GM18861 (cell line): ENCODE results near the gene XYLT1.

ENCODE experiments used
- ATAC-seq: cut with Tn5 transposase; IDR thresholded peaks from one replicate; pipeline ENCODE4 v1.9.1; 2021; ENCODE audit not compliant: unreplicated experiment

XYLT1 gene

DNA sequence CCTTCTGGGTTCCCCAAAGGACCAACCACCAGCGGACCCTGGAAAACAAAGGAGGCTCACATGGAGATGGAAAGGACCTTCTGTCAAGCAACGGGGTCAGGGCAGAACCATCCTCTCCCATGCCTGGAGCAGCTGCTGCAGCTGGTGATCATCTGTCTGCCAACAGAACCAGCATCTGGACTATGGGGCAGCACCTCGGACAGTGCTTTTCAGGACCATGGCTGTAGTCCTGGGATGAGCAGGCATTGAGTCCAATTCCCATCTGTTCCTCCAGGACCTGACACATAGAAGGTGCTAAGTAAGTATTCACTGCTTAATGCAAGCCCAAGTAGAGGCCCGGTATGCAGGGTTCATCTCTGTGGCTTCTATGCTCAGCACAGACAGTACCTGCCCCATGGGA is 304.7 kb downstream of the XYLT1 start:
- ATAC-seq = no peak

GRCh38 chr16:17162560-17162959 is 308.2 kb downstream of the XYLT1 start:
- no peak for ATAC-seq

- ATAC-seq = no peak
Measured at GRCh38 chr16:17160920-17161431, 309.8 kb downstream of the XYLT1 start.

- no peak for ATAC-seq
Measured at GRCh38 chr16:17160285-17160853, 310.4 kb downstream of the XYLT1 start.

GRCh38 chr16:17159617-17160016 is 311.1 kb downstream of the XYLT1 start:
- no peak for ATAC-seq

GRCh38 chr16:17155936-17156335 is 314.8 kb downstream of the XYLT1 start:
- ATAC-seq = no peak

GRCh38 chr16:17155485-17155884 is 315.3 kb downstream of the XYLT1 start:
- no peak for ATAC-seq

DNA sequence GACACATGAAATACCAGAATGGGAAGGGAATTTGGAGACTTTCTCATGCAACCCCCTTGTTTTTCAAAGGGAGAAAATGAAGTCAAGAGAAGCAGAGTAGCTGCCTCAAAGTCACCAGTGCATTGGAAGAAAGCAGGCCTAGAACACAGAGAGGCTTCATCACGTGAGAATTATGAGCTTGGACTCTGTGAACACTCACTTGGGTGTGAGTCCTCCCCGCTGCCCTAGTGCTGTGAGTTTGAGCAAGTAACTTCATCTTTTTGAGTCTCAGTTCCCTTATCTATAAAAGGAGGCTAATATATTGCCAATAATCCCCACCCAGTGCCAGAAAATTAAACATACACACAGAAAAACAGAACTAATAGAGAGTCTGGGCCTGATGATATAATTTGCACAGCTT is 315.8 kb downstream of the XYLT1 start:
- ATAC-seq = no peak

- no peak for ATAC-seq
Measured at GRCh38 chr16:17152311-17152710, 318.4 kb downstream of the XYLT1 start.

DNA sequence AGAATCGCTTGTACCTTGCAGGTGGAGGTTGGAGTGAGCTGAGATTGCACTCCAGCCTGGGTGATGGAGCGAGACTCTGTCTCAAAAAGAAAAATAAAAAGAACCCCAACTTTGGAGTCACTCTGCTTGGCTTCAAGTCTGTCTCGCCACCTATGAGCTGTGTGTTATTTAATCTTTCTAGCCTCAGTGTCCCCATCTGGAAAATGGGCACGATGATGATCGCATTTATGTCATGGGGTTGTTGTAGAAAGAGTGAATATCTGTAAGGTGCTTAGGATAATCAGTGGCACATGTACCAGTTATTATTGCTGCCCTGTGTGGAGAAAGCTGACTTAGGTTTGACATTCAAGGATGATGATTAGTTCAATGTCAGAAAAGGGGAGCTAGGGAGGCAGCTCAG is 319.4 kb downstream of the XYLT1 start:
- no peak for ATAC-seq

DNA sequence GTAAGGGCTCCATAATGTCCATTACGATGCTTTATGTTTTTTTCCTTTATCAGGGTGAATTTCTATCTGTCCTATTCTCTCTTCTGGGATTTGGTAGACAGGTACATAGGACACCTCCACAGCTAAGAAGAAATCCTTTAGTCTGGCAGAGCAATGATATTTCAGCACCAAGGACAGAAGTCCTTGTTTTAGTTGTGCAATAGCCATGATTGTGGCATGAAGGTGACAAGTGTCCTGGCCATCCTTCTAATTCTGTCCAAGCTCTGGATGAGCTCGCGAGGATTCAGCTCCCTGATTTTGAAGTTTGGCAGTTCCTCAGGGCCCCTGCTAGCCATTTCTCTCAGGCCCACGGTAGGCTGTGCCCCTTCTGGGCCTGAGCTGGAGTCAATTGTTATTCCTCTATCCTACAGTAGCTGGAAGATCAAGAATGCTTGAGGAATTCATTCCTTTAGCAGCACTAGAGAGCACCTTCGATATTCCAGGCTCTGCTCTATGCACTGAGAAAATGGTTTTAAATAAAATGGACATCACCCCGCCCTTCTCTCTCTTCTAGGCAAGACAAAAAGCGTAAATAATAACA is 320.8 kb downstream of the XYLT1 start:
- ATAC-seq = no peak

GRCh38 chr16:17147942-17148341 is 322.8 kb downstream of the XYLT1 start:
- ATAC-seq = no peak

GRCh38 chr16:17145029-17145428 is 325.7 kb downstream of the XYLT1 start:
- ATAC-seq = no peak

GRCh38 chr16:17144431-17144830 is 326.3 kb downstream of the XYLT1 start:
- ATAC-seq = no peak

DNA sequence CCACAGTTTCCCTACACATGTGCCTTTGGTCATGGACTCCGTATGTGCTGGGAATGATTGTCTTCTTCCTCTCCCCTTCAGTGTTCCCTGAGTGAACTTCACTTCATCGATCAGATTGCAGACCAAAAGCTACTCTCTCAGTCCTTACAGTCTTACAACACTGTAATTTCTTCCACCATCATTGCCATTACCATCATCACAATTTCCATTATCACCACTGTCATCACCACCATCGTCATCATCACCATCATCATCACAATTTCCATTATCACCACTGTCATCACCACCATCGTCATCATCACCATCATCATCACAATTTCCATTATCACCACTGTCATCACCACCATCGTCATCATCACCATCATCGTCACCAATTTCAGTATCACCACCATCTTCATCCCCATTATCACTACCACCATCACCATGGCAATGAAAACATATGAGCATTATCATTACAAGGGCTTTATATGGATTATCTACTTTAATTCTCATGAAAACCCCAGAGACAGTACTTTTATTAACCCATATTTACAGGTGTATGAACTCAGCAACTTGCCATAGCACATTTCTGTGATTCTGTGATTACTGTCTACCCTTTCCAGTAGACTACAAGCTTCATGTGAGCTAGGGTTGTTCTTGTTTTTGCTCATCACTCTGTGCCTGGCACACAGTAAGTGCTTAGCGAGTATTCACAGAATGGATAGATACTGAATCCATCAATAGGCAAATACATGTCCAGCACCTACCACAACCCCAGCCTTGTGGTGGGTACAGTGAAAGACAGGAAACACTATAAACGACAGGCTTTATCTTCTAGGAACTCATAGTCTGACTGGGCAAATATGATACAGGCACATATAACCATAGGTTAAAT is 327.0 kb downstream of the XYLT1 start:
- ATAC-seq = no peak

GRCh38 chr16:17138801-17139200 is 332.0 kb downstream of the XYLT1 start:
- no peak for ATAC-seq

GRCh38 chr16:17135439-17135838 is 335.3 kb downstream of the XYLT1 start:
- ATAC-seq = no peak

DNA sequence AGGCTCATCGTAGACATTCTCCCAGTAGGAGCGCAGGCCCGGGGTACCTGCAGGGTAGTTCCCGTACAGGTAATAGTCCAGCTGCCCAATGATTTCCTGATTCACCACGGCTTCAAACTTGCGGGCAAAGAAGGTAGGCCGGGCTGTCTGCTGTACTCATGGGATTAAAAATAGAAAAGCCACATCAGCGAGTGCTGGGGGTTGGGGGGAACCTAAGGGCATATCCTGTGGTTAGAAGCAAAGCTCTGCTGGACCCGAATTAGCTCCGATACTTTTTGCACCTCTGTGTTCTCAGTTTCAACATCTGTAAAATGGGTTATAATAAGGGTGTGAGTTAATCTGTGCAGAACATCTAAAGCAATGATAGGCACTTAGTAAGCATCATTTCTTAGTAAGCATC is 336.2 kb downstream of the XYLT1 start:
- ATAC-seq = no peak

DNA sequence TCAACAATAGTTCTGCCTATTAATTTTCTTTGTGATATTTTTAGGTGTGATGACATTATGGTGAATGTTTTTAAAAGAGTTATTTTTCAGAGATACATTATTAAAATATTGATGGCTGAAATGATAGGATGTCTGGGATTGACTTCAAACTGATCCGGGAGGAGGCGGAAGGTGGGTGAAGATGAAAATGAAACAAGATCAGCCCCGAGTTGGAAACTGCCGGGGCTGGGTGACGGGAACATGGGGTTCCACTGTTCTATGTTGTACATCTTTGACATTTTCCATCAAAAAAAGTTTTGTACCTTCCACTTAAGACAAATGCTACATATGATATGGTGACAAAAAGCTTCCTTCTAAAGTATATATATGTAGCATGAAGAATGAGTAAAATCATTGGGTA is 336.9 kb downstream of the XYLT1 start:
- ATAC-seq = no peak

DNA sequence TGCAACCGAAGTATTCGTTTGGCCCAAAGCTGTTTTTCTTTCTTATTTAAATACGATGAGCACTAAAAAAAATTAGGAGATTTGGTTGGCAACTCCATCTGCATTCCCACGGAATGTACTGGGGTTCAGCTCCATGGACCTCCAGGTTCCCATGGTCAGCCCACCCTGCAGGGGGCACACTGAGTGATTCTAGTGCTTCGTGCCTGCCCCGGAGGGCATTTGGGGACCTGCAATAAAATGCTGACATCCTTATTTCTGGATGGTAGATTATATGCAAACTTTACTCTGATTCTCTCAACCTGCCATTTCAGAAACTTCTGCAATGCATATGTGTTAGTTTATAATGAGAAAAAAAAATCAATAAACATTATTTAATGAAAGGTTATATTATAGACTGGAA is 339.4 kb downstream of the XYLT1 start:
- no peak for ATAC-seq

DNA sequence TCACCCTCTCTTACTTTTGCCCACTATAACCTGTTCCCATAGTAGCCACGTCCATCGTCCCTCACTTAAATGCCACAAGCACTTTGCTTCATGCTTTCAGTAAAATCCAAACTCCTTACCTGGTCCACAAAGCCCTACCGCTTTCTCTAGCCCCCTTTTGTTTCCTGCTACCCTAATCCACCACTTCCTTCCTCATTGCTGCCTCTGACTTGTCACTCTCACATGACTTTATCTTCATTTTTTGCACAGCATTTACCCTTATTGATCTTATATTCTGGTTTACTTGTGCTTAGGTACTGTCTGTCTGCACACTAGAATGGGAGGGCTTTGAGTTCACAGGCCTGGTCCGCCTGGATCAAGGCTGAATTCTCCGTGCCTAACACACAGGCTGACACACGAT is 340.0 kb downstream of the XYLT1 start:
- ATAC-seq = no peak

DNA sequence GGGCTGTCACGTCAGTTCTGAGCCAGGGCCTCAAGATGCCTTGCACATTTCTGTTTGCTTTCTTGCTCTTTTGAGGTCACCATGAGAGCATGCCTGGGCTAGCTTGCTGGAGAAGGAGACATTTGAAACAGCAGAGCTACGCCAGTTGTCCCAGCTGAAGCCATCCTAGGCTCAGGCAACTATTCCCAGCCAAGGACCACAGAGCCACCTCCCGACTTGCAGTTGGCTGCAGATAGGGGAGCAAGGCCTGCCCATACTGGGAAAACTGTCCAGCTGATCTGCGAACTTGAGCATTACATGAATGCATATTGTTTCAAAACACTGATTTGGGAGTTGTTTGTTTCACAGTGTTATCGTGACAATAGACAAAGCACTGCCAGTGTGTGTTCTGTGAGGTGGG is 340.8 kb downstream of the XYLT1 start:
- no peak for ATAC-seq
